Dermis microvascular lymphatic vessel endothelial cell (primary cell): Measurements from ENCODE around the gene KREMEN1. TPM values are rescaled to one million over a fixed set of nuclear protein-coding genes. Genes with fewer than 3 reads are reported as not detected.

Source experiments
- DNase-seq, 2 donors: peaks; one replicate each; pipeline versions ENCODE4 v3.0.0 to v3.0.0-alpha.2; 2010; ENCODE audit warnings: low read depth in 2 of 2
- total RNA-seq: library from RNA; depleted of rRNA; stranded (reverse); fragments of >200 nt; gene quantifications from 2 replicates; pipeline ENCODE4 v1.2.1, GENCODE V29; 2014

Gene KREMEN1
- total RNA-seq, 1 donor from 2014 or later = 0.26 TPM

- no peak for DNase-seq
These were observed 23.8 kb upstream of the KREMEN1 start for GRCh38 chr22:29048822-29049654.

- DNase-seq = no peak
These were observed 23.1 kb upstream of the KREMEN1 start for GRCh38 chr22:29049655-29050263.

GRCh38 chr22:29050457-29050856 lies 22.4 kb upstream of the KREMEN1 start:
- no peak for DNase-seq

GRCh38 chr22:29053048-29053702 lies 19.7 kb upstream of the KREMEN1 start:
- no peak for DNase-seq

- DNase-seq = no peak
These were observed 18.5 kb upstream of the KREMEN1 start for GRCh38 chr22:29054251-29054767.

GRCh38 chr22:29055192-29055830 lies 17.5 kb upstream of the KREMEN1 start:
- DNase-seq = no peak

- no peak for DNase-seq
These were observed 16.4 kb upstream of the KREMEN1 start for GRCh38 chr22:29056472-29056871.

GRCh38 chr22:29060251-29060869 lies 12.5 kb upstream of the KREMEN1 start:
- DNase-seq = no peak

GRCh38 chr22:29060931-29061330 lies 11.9 kb upstream of the KREMEN1 start:
- DNase-seq = peak in 1 of 2 donors; percentile 50

GRCh38 chr22:29061773-29062172 lies 11.1 kb upstream of the KREMEN1 start, which contains the start of gene C22orf31:
Gene C22orf31, minus strand, starts transcription at chr22:29061831. Its CDS starts 39 bp downstream, at chr22:29061792.
- no peak for DNase-seq

- no peak for DNase-seq
These were observed 10.5 kb upstream of the KREMEN1 start for GRCh38 chr22:29062286-29062821.

- DNase-seq = no peak
These were observed 7.2 kb upstream of the KREMEN1 start for GRCh38 chr22:29065468-29066190.

GRCh38 chr22:29069463-29069862 lies 3.4 kb upstream of the KREMEN1 start:
- DNase-seq = no peak

GRCh38 chr22:29070490-29070889 lies 2.3 kb upstream of the KREMEN1 start:
- no peak for DNase-seq

- peak in 1 of 2 donors; percentile 24 for DNase-seq
These were observed 1.4 kb upstream of the KREMEN1 start for GRCh38 chr22:29071261-29072045.

- DNase-seq = peak in 1 of 2 donors; percentile 65
These were observed 449 bp upstream of the KREMEN1 start for GRCh38 chr22:29072193-29072978.

- DNase-seq = peak in 1 of 2 donors; percentile 14
These were observed 912 bp downstream of the KREMEN1 start for GRCh38 chr22:29073618-29074275.

- DNase-seq = no peak
These were observed 1.5 kb downstream of the KREMEN1 start for GRCh38 chr22:29074276-29074772.
